H1 (cell line): Measurements from ENCODE around the gene NR4A1. TPM values are rescaled to one million over a fixed set of nuclear protein-coding genes. Genes with fewer than 3 reads are reported as not detected.

Experiments used
- CTCF ChIA-PET: fragments of 300-600 bp; sonication (Branson Sonifier 250); formaldehyde crosslinking; loops from one replicate; lab custom pipeline; 2021; ENCODE audit not compliant: partially characterized antibody; lab: Charles Lee
- POLR2A ChIA-PET: fragments of 300-600 bp; sonication (Branson Sonifier 250); formaldehyde crosslinking; loops from one replicate; lab custom pipeline; 2021; ENCODE audit warnings: inconsistent platforms; ENCODE audit not compliant: partially characterized antibody; lab: Charles Lee
- DNase-seq, 2 experiments: peaks; one replicate each; pipeline versions ENCODE4 v3.0.0 to v3.0.0-alpha.2; 2010 to 2022; ENCODE audit warnings: low spot score in 2 of 2, low read depth in 1 of 2, mixed read lengths in 1 of 2
- FAIRE-seq: peaks from 2 replicates; lab custom pipeline; 2011; peaks lifted over from hg19 to GRCh38; lab: Jason Lieb, UNC
- H2AFZ ChIP-seq: 2 replicates; pipeline ENCODE4 v1.8.1; 2012; ENCODE audit warnings: low read length, inconsistent platforms
- H2AK5ac ChIP-seq: 2 replicates; pipeline ENCODE4 v1.6.1; 2013; ENCODE audit warnings: low read depth, low read length
- H2BK120ac ChIP-seq: replicated peaks from 2 replicates; pipeline ENCODE3; 2013; ENCODE audit warnings: low read depth, low read length, inconsistent platforms
- H2BK12ac ChIP-seq: 2 replicates; pipeline ENCODE4 v1.6.1; 2013; ENCODE audit warnings: low read depth, low read length
- H2BK15ac ChIP-seq: 2 replicates; pipeline ENCODE4 v1.6.1; 2013; ENCODE audit warnings: low read length
- H2BK20ac ChIP-seq: 2 replicates; pipeline ENCODE4 v1.6.1; 2013; ENCODE audit warnings: low read length
- H2BK5ac ChIP-seq: 2 replicates; pipeline ENCODE4 v1.6.1; 2013; ENCODE audit warnings: low read depth, low read length
- H3K14ac ChIP-seq: 2 replicates; pipeline ENCODE4 v1.6.1; 2013; ENCODE audit warnings: inconsistent platforms; ENCODE audit not compliant: insufficient read length
- H3K18ac ChIP-seq: 2 replicates; pipeline ENCODE4 v1.6.1; 2013; ENCODE audit warnings: low read length; ENCODE audit errors: extremely low read depth
- H3K23ac ChIP-seq: 2 replicates; pipeline ENCODE4 v1.6.1; 2013; ENCODE audit warnings: inconsistent platforms; ENCODE audit not compliant: insufficient read length
- H3K23me2 ChIP-seq: 2 replicates; pipeline ENCODE4 v1.6.1; 2013; ENCODE audit warnings: low read depth, low read length
- H3K27ac ChIP-seq: 2 replicates; pipeline ENCODE4 v1.6.1; 2011; ENCODE audit warnings: low read depth, low read length, inconsistent platforms
- H3K27me3 ChIP-seq, 4 experiments: replicated peaks in 1 of 4; 1 replicate in 1 of 4; 2 replicates in 3 of 4; pipeline versions ENCODE4 v1.6.1 to v1.8.1; 2011 to 2013; ENCODE audit warnings: low read length in 3 of 4, mild to moderate bottlenecking in 3 of 4, inconsistent platforms in 2 of 4, mixed read lengths in 2 of 4, moderate library complexity in 1 of 4; ENCODE audit not compliant: control insufficient read depth in 3 of 4, insufficient read depth in 3 of 4; ENCODE audit errors: extremely low read depth in 1 of 4
- H3K36me3 ChIP-seq, 4 experiments: 2 replicates each; pipeline versions ENCODE4 v1.6.1 to v1.8.1; 2011 to 2013; ENCODE audit warnings: mild to moderate bottlenecking in 4 of 4, low read length in 3 of 4, moderate library complexity in 2 of 4, control low read depth in 1 of 4, inconsistent platforms in 1 of 4; ENCODE audit not compliant: insufficient read depth in 4 of 4, control insufficient read depth in 2 of 4
- H3K4ac ChIP-seq: replicated peaks from 2 replicates; pipeline ENCODE3; 2013; ENCODE audit warnings: low read length, low read depth, mixed read lengths, inconsistent platforms; ENCODE audit not compliant: insufficient read length
- H3K4me1 ChIP-seq, 4 experiments: replicated peaks in 1 of 4; 1 replicate in 1 of 4; 2 replicates in 3 of 4; pipeline versions ENCODE4 v1.6.1 to v1.8.1; 2011 to 2013; ENCODE audit warnings: low read length in 3 of 4, inconsistent platforms in 2 of 4, mixed read lengths in 1 of 4; ENCODE audit not compliant: insufficient read depth in 4 of 4, control insufficient read depth in 3 of 4
- H3K4me2 ChIP-seq, 2 experiments: 2 replicates each; pipeline versions ENCODE4 v1.6.1 to v1.8.1; 2011 to 2013; ENCODE audit warnings: low read depth in 2 of 2, low read length in 2 of 2, control low read depth in 1 of 2, inconsistent platforms in 1 of 2, mild to moderate bottlenecking in 1 of 2; ENCODE audit not compliant: insufficient read depth in 1 of 2
- H3K4me3 ChIP-seq, 4 experiments: fragments of 200-600, 300-600 bp in 1 of 4; sonication (generic), shearing (Covaris generic), sonication (Bioruptor Twin) in 1 of 4; 2 replicates each; pipeline versions ENCODE4 v1.5.1 to v1.8.1; 2011 to 2016; ENCODE audit warnings: low read length in 4 of 4, low read depth in 3 of 4, control low read depth in 2 of 4, inconsistent platforms in 2 of 4, mild to moderate bottlenecking in 2 of 4, mixed read lengths in 1 of 4, moderate library complexity in 1 of 4; ENCODE audit not compliant: insufficient read depth in 2 of 4; ENCODE audit errors: extremely low read depth in 1 of 4
- H3K56ac ChIP-seq: replicated peaks from 2 replicates; pipeline ENCODE3; 2013; ENCODE audit warnings: low read depth, mild to moderate bottlenecking, mixed read lengths, low read length, inconsistent platforms; ENCODE audit not compliant: insufficient read length
- H3K79me1 ChIP-seq: 2 replicates; pipeline ENCODE4 v1.6.1; 2013; ENCODE audit warnings: low read depth, low read length, control low read depth
- H3K79me2 ChIP-seq, 2 experiments: 2 replicates each; pipeline versions ENCODE4 v1.6.1 to v1.8.1; 2012 to 2013; ENCODE audit warnings: low read length in 2 of 2, mild to moderate bottlenecking in 2 of 2, inconsistent platforms in 1 of 2; ENCODE audit not compliant: insufficient read depth in 2 of 2, control insufficient read depth in 1 of 2
- H3K9ac ChIP-seq, 4 experiments: replicated peaks in 1 of 4; 1 replicate in 1 of 4; 2 replicates in 3 of 4; pipeline versions ENCODE4 v1.6.1 to v1.8.1; 2011 to 2013; ENCODE audit warnings: low read depth in 3 of 4, low read length in 3 of 4, control low read depth in 2 of 4, mild to moderate bottlenecking in 2 of 4, moderate library complexity in 2 of 4, inconsistent platforms in 1 of 4; ENCODE audit errors: extremely low read depth in 1 of 4
- H3K9me3 ChIP-seq, 2 experiments: 2 replicates each; pipeline versions ENCODE4 v1.6.1 to v1.8.1; 2012 to 2013; ENCODE audit warnings: mild to moderate bottlenecking in 2 of 2, moderate library complexity in 2 of 2, control low read depth in 1 of 2, inconsistent platforms in 1 of 2, low read depth in 1 of 2, low read length in 1 of 2, mixed read lengths in 1 of 2; ENCODE audit not compliant: insufficient read depth in 2 of 2
- H4K20me1 ChIP-seq, 2 experiments: replicated peaks in 1 of 2; 2 replicates each; pipeline versions ENCODE3 to v1.8.1; 2011 to 2013; ENCODE audit warnings: inconsistent platforms in 2 of 2, low read length in 2 of 2, mild to moderate bottlenecking in 1 of 2; ENCODE audit not compliant: insufficient read depth in 2 of 2, control insufficient read depth in 1 of 2
- H4K5ac ChIP-seq: 2 replicates; pipeline ENCODE4 v1.6.1; 2013; ENCODE audit warnings: low read length, low read depth, mixed read lengths, inconsistent platforms; ENCODE audit not compliant: insufficient read length
- H4K8ac ChIP-seq: 2 replicates; pipeline ENCODE4 v1.8.0; 2013; ENCODE audit warnings: mild to moderate bottlenecking, moderate library complexity, low read length, inconsistent platforms; ENCODE audit not compliant: insufficient read depth; ENCODE audit errors: extremely low read depth
- H4K91ac ChIP-seq: replicated peaks from 2 replicates; pipeline ENCODE3; 2013; ENCODE audit warnings: low read length, mixed read lengths, inconsistent platforms; ENCODE audit not compliant: insufficient read length
- MAFK ChIP-seq: IDR thresholded peaks from 2 replicates; pipeline ENCODE4 v1.6.1; 2012; ENCODE audit warnings: low read depth, mild to moderate bottlenecking, improper control_type of control experiment, low read length
- RXRA ChIP-seq: IDR thresholded peaks from 2 replicates; pipeline ENCODE4 v1.6.1; 2011; ENCODE audit warnings: low read depth, mild to moderate bottlenecking, low read length, moderate library complexity; ENCODE audit not compliant: insufficient read depth
- SIN3A ChIP-seq, 2 experiments: IDR thresholded peaks in 1 of 2; conservative IDR thresholded peaks in 1 of 2; 2 replicates each; pipeline ENCODE4 v1.6.1; 2011 to 2012; ENCODE audit warnings: low read length in 2 of 2, improper control_type of control experiment in 1 of 2, low read depth in 1 of 2, mild to moderate bottlenecking in 1 of 2
- ZNF274 ChIP-seq: IDR thresholded peaks from 2 replicates; pipeline ENCODE4 v1.7.0; 2012; ENCODE audit warnings: low read length, borderline replicate concordance; ENCODE audit errors: extremely low read depth
- WGBS, 2 experiments: shearing (Covaris generic) in 1 of 2; methylation state at CpG; one replicate each; pipeline versions ENCODE4 v1.1.6 to v1.1.7; 2013 to 2015; ENCODE audit warnings: low lambda C conversion rate in 2 of 2, mixed read lengths in 2 of 2, inconsistent platforms in 1 of 2, low coverage in 1 of 2, missing lambda C conversion rate in 1 of 2; ENCODE audit not compliant: insufficient replicate concordance in 2 of 2, insufficient coverage in 1 of 2, insufficient read length in 1 of 2; ENCODE audit errors: extremely low coverage in 1 of 2, missing lambda C conversion rate in 1 of 2; 5-methylcytosine and 5-hydroxymethylcytosine counted together
- polyA plus RNA-seq, 7 experiments: library from polyadenylated mRNA; depleted of rRNA in 3 of 7; stranded (reverse) in 5 of 7; unstranded in 2 of 7; fragments of >200 nt in 5 of 7; fragments of 200-250 nt in 2 of 7; gene quantifications; 1 replicate in 5 of 7; 2 replicates in 1 of 7; 4 replicates in 1 of 7; pipeline versions ENCODE4 v1.2.1 to v1.2.3, GENCODE V29; 2011 to 2013; ENCODE audit warnings: missing spikeins in 2 of 7, mixed read lengths in 2 of 7
- total RNA-seq: library from RNA; stranded (reverse); fragmentation: NEBNext Ultra II Directional; extraction: Animal tissue kit (Norgen Biotek cat#: 25700); gene quantifications from 2 replicates; pipeline ENCODE4 v1.2.1, GENCODE V29; 2021

Gene NR4A1
- total and polyA plus RNA-seq, 2 of the 8 experiments (the other 6 are each of a cell fraction or from before 2014, with no cell fraction given) = 18.7 to 23.3 TPM

DNA sequence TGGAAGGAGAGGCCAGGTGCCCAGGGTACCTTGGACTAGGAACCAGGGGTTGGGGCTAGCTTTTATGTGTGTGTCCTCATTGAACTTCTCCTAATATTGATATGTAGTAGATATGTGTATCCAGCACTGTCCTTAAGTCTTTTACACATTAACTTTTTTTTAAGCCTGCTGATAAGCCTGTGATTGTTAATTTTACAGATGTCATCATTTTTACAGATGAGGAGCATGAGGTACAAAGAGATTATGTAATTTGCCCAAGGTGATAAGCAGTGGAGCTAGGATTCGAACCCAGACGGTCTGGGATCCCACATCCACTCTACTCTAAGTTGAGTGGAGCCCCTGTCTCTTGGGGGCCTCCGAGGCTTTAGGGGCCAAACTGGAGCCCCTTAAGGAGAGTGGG is 10.2 kb upstream of the NR4A1 start:
- Histone ChIP-seq H3K18ac (no peak overlapping the region), H3K79me2 (peaks cover 0 to 24% of the 10 kb centered on the region in 2 experiments; a peak in 2 of 4 replicates), H3K4me2 (no peak overlapping the region), H3K14ac (no peak overlapping the region), H3K4ac (no peak overlapping the region), H3K9ac (no peak overlapping the region), H2AK5ac (no peak overlapping the region), H3K23me2 (peaks cover 2% of the 10 kb centered on the region; the same call in 1 of the 2 replicates), H2AFZ (no peak overlapping the region), H3K4me1 (peaks cover 0 to 6% (median 4%) of the 10 kb centered on the region in 4 experiments; a peak in 5 of 7 replicates), H4K20me1 (peaks cover 4 to 15% of the 10 kb centered on the region in 2 experiments), H3K23ac (no peak overlapping the region), H2BK15ac (no peak overlapping the region), H4K8ac (no peak overlapping the region), H2BK5ac (no peak overlapping the region), H4K5ac (no peak overlapping the region), H3K4me3 (no peak overlapping the region), H3K27ac (no peak overlapping the region), H2BK120ac (no peak overlapping the region), H3K56ac (no peak overlapping the region), H3K79me1 (peaks cover 4% of the 10 kb centered on the region), H2BK12ac (no peak overlapping the region), H3K36me3 (no peaks in the 10 kb centered on the region; a peak in 2 of 8 replicates), H4K91ac (no peak overlapping the region), H2BK20ac (no peak overlapping the region), H3K9me3 (no peaks in the 10 kb centered on the region), H3K27me3 (peaks cover 0 to 5% (median 3%) of the 10 kb centered on the region in 4 experiments; a peak in 5 of 7 replicates)
- no peak for TF ChIP-seq MAFK
- no peak for TF ChIP-seq SIN3A (conservative IDR thresholded peaks at IDR 0.05 in 1 of 2, IDR thresholded peaks at IDR 0.05 in 1 of 2; ENCODE audit: low read depth in 1 of 2, low read length in 2 of 2)
- no peak for TF ChIP-seq ZNF274
- no peak for TF ChIP-seq RXRA
- 77% methylated on average over 3 of the region's 3 CpGs; no CpG with 5 or more reads in 1 of the 2 experiments for WGBS, 2 experiments
- FAIRE-seq (no peak), DNase-seq (no peak)
- POLR2A ChIA-PET = interaction anchor here (0.7 to 6.6 kb wide), 9 partner anchors 12 to 55 kb away, joined by 3 to 56 read pairs (median 3); partner anchors contain the start of gene ATG101
- CTCF ChIA-PET = interaction anchor here (1.0 to 15.8 kb wide), 10 partner anchors 8 to 169 kb away, joined by 3 to 294 read pairs (median 7); partner anchors contain the start of genes ATG101, NR4A1 and SMIM41
